HEK293T (cell line): Measurements from ENCODE around the gene POLD3.

Experiments
- ARNT ChIP-seq: fragments of 450-650 bp; IDR thresholded peaks from 2 replicates; pipeline ENCODE4 v1.6.1; 2017; ENCODE audit warnings: mild to moderate bottlenecking
- FOXM1 ChIP-seq: fragments of 450-650 bp; IDR thresholded peaks from 2 replicates; pipeline ENCODE4 v1.6.1; 2017; ENCODE audit warnings: mild to moderate bottlenecking, borderline replicate concordance
- SP1 ChIP-seq: fragments of 450-650 bp; IDR thresholded peaks from 2 replicates; pipeline ENCODE4 v1.6.1; 2017
- ZNF384 ChIP-seq: fragments of 450-650 bp; IDR thresholded peaks from 2 replicates; pipeline ENCODE4 v1.6.1; 2016
- TF ChIP-seq, protein P1 (sequence below): fragments of 450-650 bp; IDR thresholded peaks from 2 replicates; pipeline ENCODE4 v1.6.1; 2016

DNA sequence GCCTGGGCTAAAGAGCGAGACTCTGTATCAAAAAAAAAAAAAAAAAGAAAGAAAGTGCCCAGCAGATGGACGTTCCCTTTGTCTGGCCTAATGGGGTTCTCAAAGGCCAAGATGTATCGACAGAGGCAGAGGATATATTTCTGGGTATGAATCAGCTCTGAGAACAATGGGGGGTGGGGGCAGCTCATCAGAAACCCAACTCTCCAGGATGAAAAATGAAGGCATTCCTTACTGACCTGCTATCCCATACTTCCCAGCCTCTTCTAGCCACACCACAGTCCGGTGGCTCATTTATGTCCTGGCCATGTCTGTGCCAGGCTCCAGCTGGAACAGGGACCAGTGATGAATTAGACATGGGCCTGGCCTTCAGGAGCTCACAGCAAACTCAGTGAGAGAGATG is 15.2 kb upstream of the POLD3 start:
- no peak for TF ChIP-seq ARNT
- no peak for TF ChIP-seq ZNF384
- no peak for TF ChIP-seq SP1
- TF ChIP-seq, protein P1, sequence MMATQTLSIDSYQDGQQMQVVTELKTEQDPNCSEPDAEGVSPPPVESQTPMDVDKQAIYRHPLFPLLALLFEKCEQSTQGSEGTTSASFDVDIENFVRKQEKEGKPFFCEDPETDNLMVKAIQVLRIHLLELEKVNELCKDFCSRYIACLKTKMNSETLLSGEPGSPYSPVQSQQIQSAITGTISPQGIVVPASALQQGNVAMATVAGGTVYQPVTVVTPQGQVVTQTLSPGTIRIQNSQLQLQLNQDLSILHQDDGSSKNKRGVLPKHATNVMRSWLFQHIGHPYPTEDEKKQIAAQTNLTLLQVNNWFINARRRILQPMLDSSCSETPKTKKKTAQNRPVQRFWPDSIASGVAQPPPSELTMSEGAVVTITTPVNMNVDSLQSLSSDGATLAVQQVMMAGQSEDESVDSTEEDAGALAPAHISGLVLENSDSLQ: no peak
- TF ChIP-seq FOXM1: no peak
